Heart right ventricle (tissue), 16 donors: ENCODE measurements around the gene CGB1. TPM values are rescaled to one million over a fixed set of nuclear protein-coding genes. Genes with fewer than 3 reads are reported as not detected.

ENCODE experiments used
- ATAC-seq, 8 donors: fragments of 200-7000 bp; cut with Tn5 transposase; one replicate each; pipeline ENCODE4 v1.9.1; 2020; ENCODE audit warnings: mild to moderate bottlenecking in 8 of 8, moderate library complexity in 8 of 8, moderate number of reproducible peaks in 1 of 8
- DNase-seq, 2 donors: peaks; one replicate each; pipeline ENCODE4 v3.0.0-alpha.2; 2020
- H3K27ac ChIP-seq, 10 donors: fragments of 200-600 bp; sonication (generic) in 2 of 10; one replicate each; pipeline versions ENCODE4 v1.5.0 to v1.8.0; 2020 to 2022; ENCODE audit warnings: mild to moderate bottlenecking in 3 of 10
- H3K27me3 ChIP-seq, 7 donors: fragments of 200-600 bp; one replicate each; pipeline ENCODE4 v1.8.0; 2021 to 2022; ENCODE audit warnings: mild to moderate bottlenecking in 2 of 7
- H3K36me3 ChIP-seq, 9 donors: fragments of 200-600 bp; sonication (generic) in 1 of 9; one replicate each; pipeline versions ENCODE4 v1.5.0 to v1.8.0; 2020 to 2022; ENCODE audit warnings: mild to moderate bottlenecking in 2 of 9
- H3K4me1 ChIP-seq, 9 donors: fragments of 200-600 bp; sonication (generic) in 1 of 9; one replicate each; pipeline versions ENCODE4 v1.5.0 to v1.8.0; 2020 to 2022; ENCODE audit warnings: mild to moderate bottlenecking in 4 of 9
- H3K4me3 ChIP-seq, 10 donors: fragments of 200-600 bp; sonication (generic) in 2 of 10; one replicate each; pipeline versions ENCODE4 v1.5.0 to v1.8.0; 2020 to 2022; ENCODE audit warnings: mild to moderate bottlenecking in 7 of 10, moderate library complexity in 2 of 10
- H3K9me3 ChIP-seq, 11 donors: fragments of 200-600 bp in 10 of 11; sonication (generic) in 2 of 11; one replicate each; pipeline versions ENCODE4 v1.5.0 to v1.8.0; 2013 to 2022; ENCODE audit warnings: mild to moderate bottlenecking in 2 of 11, control low read depth in 1 of 11, moderate library complexity in 1 of 11
- CTCF ChIP-seq, 9 donors: fragments of 200-600 bp; sonication (generic) in 2 of 9; IDR thresholded peaks; one replicate each; pipeline versions ENCODE4 v1.5.0 to v1.8.0; 2021 to 2022; ENCODE audit warnings: antibody characterized with exemption in 9 of 9, mild to moderate bottlenecking in 5 of 9, moderate library complexity in 1 of 9
- WGBS, 2 donors: extraction: QIAGEN DNeasy Blood & Tissue Kit; methylation state at CpG; one replicate each; pipeline ENCODE4 v1.1.7; 2013; ENCODE audit warnings: inconsistent platforms in 1 of 2; 5-methylcytosine and 5-hydroxymethylcytosine counted together
- intact Hi-C, 10 donors: fragments of 100-400 bp; cut with DNase I; formaldehyde crosslinking; loops; one replicate each; pipeline versions ENCODE4 v1.11.1 to v1.14.2; 2022
- polyA plus RNA-seq, 2 donors: library from polyadenylated mRNA; stranded (reverse); fragments of 200-250 nt; gene quantifications; one replicate each; pipeline ENCODE4 v1.2.3, GENCODE V29; 2013
- total RNA-seq, 10 donors: library from RNA; stranded (reverse); fragmentation: NEBNext Ultra II Directional in 3 of 10; extraction: Animal tissue kit (Norgen Biotek cat#: 25700) in 3 of 10; gene quantifications; one replicate each; pipeline versions ENCODE4 v1.2.1 to v1.2.4, GENCODE V29; 2021 to 2023
- donor health status: Arrhythmogenic right ventricular cardiomyopathy.
- donor health status: ischemic (EF 13 %, LVEDD 7.1; RV severe dilation, severe dysfunction).
- donor health status: healthy with polysubstance abuse.
- donor health status: DM: no; HTN: yes; CAD: no.
- donor health status: DM: no; HTN: no; CAD: no.
- donor health status: ischemic (EF 25% LVEDD 6.9; RV normal size, moderate dysfunction).
- donor health status: ischemic (EF 25% LVEDD 5.7; RV mildly dilated, moderate dysfunction).
- donor health status: healthy.
- donor health status: DM: yes; HTN: yes; CAD: no.
- donor health status: Ischemic cardiomyopathy.
- donor health status: ischemic (EF 35%, LVEDD 5.7; RV mildly dilated, moderate dysfunction).
- donor health status: nonischemic (EF 11% LVEDD 7.7; RV severe dilation, severe dysfunction).
- donor health status: DM: yes; HTN: yes; CAD: no.
- donor health status: PGD.
- donor health status: ischemic (EF 29% LVEDD 5.4; RV normal size, mild dysfunction).
- donor health status: nonischemic (EF 23%, LVEDD 6.1; RV moderate dilation, normal function).

Gene CGB1
- total and polyA plus RNA-seq, 12 donors = not detected

- H3K4me3 ChIP-seq = no peak overlapping the region
- H3K36me3 ChIP-seq = no peaks in the 10 kb centered on the region
- H3K27me3 ChIP-seq = peaks cover 0 to 95% (median 72%) of the 10 kb centered on the region in 7 donors
- no peak for DNase-seq
- no peak overlapping the region for H3K27ac ChIP-seq
- peaks cover 0 to 22% (median 9%) of the 10 kb centered on the region in 9 donors for H3K4me1 ChIP-seq
- no peak for ATAC-seq
- no peak for TF ChIP-seq CTCF (IDR thresholded peaks at IDR 0.05)
- 55 to 64% methylated on average over 3 of the region's 3 CpGs for WGBS, 2 donors
- intact Hi-C loops = no loop called here
- no peaks in the 10 kb centered on the region for H3K9me3 ChIP-seq
Observed at GRCh38 chr19:49067554-49067953, 30.9 kb upstream of the CGB1 start.

GRCh38 chr19:49065905-49066512, 29.3 kb upstream of the CGB1 start:
- intact Hi-C loops = no loop called here
- peak in 1 of 8 donors; percentile 46 for ATAC-seq

GRCh38 chr19:49064768-49065611, 28.3 kb upstream of the CGB1 start, which contains the start of gene NTF4:
NTF4 (minus strand) TSS chr19:49064818; CDS start chr19:49061997, 2,821 bp downstream.
- Histone ChIP-seq H3K36me3 (no peaks in the 10 kb centered on the region), H3K4me1 (peaks cover 0 to 22% (median 9%) of the 10 kb centered on the region in 9 donors), H3K9me3 (no peaks in the 10 kb centered on the region), H3K4me3 (peak within 1 kb of the TSS in 8 of 10 donors; percentile 3 to 42 (median 27)), H3K27me3 (peaks cover 0 to 91% (median 56%) of the 10 kb centered on the region in 7 donors), H3K27ac (no peak within 1 kb of the TSS)
- intact Hi-C loops = no loop called here
- 3% methylated on average over 43 to 53 of the region's 53 CpGs for WGBS, 2 donors
- TF ChIP-seq CTCF (IDR thresholded peaks at IDR 0.05) = no peak
- ATAC-seq (peak in 7 of 8 donors; percentile 25 to 59 (median 41)), DNase-seq (no peak)

More at GRCh38 chr19:49065905-49066512, 29.3 kb upstream of the CGB1 start:
- Histone ChIP-seq H3K27me3 (peaks cover 0 to 95% (median 66%) of the 10 kb centered on the region in 7 donors), H3K4me3 (no peak overlapping the region), H3K36me3 (no peaks in the 10 kb centered on the region), H3K4me1 (peaks cover 0 to 22% (median 9%) of the 10 kb centered on the region in 9 donors), H3K27ac (no peak overlapping the region), H3K9me3 (no peaks in the 10 kb centered on the region)
- 34 to 35% methylated on average over 12 to 13 of the region's 13 CpGs for WGBS, 2 donors
- no peak for DNase-seq
- TF ChIP-seq CTCF (IDR thresholded peaks at IDR 0.05) = no peak

GRCh38 chr19:49064029-49064629, 27.4 kb upstream of the CGB1 start:
- peaks cover 0 to 22% (median 9%) of the 10 kb centered on the region in 9 donors for H3K4me1 ChIP-seq
- H3K27me3 ChIP-seq = peaks cover 0 to 83% (median 47%) of the 10 kb centered on the region in 7 donors
- TF ChIP-seq CTCF (IDR thresholded peaks at IDR 0.05) = no peak
- H3K36me3 ChIP-seq = no peaks in the 10 kb centered on the region
- no peak overlapping the region for H3K27ac ChIP-seq
- WGBS, 2 donors = 47 to 54% methylated on average over 10 of the region's 10 CpGs
- H3K9me3 ChIP-seq = no peaks in the 10 kb centered on the region
- ATAC-seq (peak in 3 of 8 donors; percentile 10 to 47 (median 28)), DNase-seq (no peak)
- H3K4me3 ChIP-seq = no peak overlapping the region
- intact Hi-C loops = no loop called here
